Astrocyte (in vitro differentiated cells and primary cell): ENCODE measurements around the gene GRIN2D. TPM values are rescaled to one million over a fixed set of nuclear protein-coding genes. Genes with fewer than 3 reads are reported as not detected.
A peak's percentile ranks its signal among the peaks of the same experiment; 100 is the strongest.

Experiments
- DNase-seq: peaks from one replicate; pipeline ENCODE4 v3.0.0-alpha.2; 2010; ENCODE audit warnings: low read depth
- FAIRE-seq: peaks from 2 replicates; lab custom pipeline; 2011; peaks lifted over from hg19 to GRCh38; lab: Jason Lieb, UNC
- H2AFZ ChIP-seq: 2 replicates; pipeline ENCODE4 v1.6.0; 2012; ENCODE audit warnings: low read depth, low read length, inconsistent platforms
- H3K27ac ChIP-seq: 2 replicates; pipeline ENCODE4 v1.5.1; 2011; ENCODE audit warnings: low read depth, low read length, inconsistent platforms
- H3K27me3 ChIP-seq: 2 replicates; pipeline ENCODE4 v1.6.0; 2011; ENCODE audit warnings: low read length, inconsistent platforms; ENCODE audit not compliant: insufficient read depth
- H3K36me3 ChIP-seq: 2 replicates; pipeline ENCODE4 v1.5.1; 2011; ENCODE audit warnings: low read length, inconsistent platforms; ENCODE audit not compliant: insufficient read depth
- H3K4me1 ChIP-seq: 2 replicates; pipeline ENCODE4 v1.5.1; 2011; ENCODE audit warnings: low read length, inconsistent platforms; ENCODE audit not compliant: insufficient read depth
- H3K4me2 ChIP-seq: 2 replicates; pipeline ENCODE4 v1.6.0; 2012; ENCODE audit warnings: low read length, inconsistent platforms
- H3K4me3 ChIP-seq: 2 replicates; pipeline ENCODE4 v1.5.1; 2011; ENCODE audit warnings: low read depth, mild to moderate bottlenecking, low read length, inconsistent platforms; ENCODE audit not compliant: insufficient read depth
- H3K79me2 ChIP-seq: 2 replicates; pipeline ENCODE4 v1.6.0; 2012; ENCODE audit warnings: mild to moderate bottlenecking, low read length, inconsistent platforms; ENCODE audit not compliant: insufficient read depth
- H3K9ac ChIP-seq: 2 replicates; pipeline ENCODE4 v1.6.0; 2012; ENCODE audit warnings: mild to moderate bottlenecking, low read length, inconsistent platforms
- H3K9me3 ChIP-seq: 2 replicates; pipeline ENCODE4 v1.5.1; 2012; ENCODE audit warnings: low read depth, mild to moderate bottlenecking, low read length, inconsistent platforms; ENCODE audit not compliant: insufficient read depth
- H4K20me1 ChIP-seq: 2 replicates; pipeline ENCODE4 v1.6.0; 2012; ENCODE audit warnings: low read length, inconsistent platforms; ENCODE audit not compliant: insufficient read depth
- H3K27ac Mint-ChIP-seq: one replicate; pipeline ENCODE4 v1.8.0; 2021; ENCODE audit warnings: mild to moderate bottlenecking, mixed read lengths; ENCODE audit not compliant: unreplicated experiment
- H3K27me3 Mint-ChIP-seq: one replicate; pipeline ENCODE4 v1.8.0; 2021; ENCODE audit warnings: low read depth, mixed read lengths; ENCODE audit not compliant: unreplicated experiment
- H3K36me3 Mint-ChIP-seq: one replicate; pipeline ENCODE4 v1.8.0; 2021; ENCODE audit warnings: low read depth, mixed read lengths; ENCODE audit not compliant: unreplicated experiment
- H3K4me1 Mint-ChIP-seq: one replicate; pipeline ENCODE4 v1.8.0; 2021; ENCODE audit warnings: low read depth, mixed read lengths; ENCODE audit not compliant: unreplicated experiment
- H3K4me3 Mint-ChIP-seq: one replicate; pipeline ENCODE4 v1.8.0; 2021; ENCODE audit warnings: mild to moderate bottlenecking, moderate library complexity, mixed read lengths; ENCODE audit not compliant: unreplicated experiment
- H3K9me3 Mint-ChIP-seq: one replicate; pipeline ENCODE4 v1.8.0; 2021; ENCODE audit warnings: mild to moderate bottlenecking, mixed read lengths; ENCODE audit not compliant: unreplicated experiment
- EZH2 ChIP-seq: IDR thresholded peaks from 2 replicates; pipeline ENCODE4 v1.6.1; 2012; ENCODE audit warnings: mild to moderate bottlenecking, low read length, inconsistent platforms; ENCODE audit not compliant: insufficient read depth
- total RNA-seq: library from RNA; stranded (reverse); gene quantifications from 2 replicates; pipeline ENCODE4 v1.2.1, GENCODE V29; 2021
- TF ChIP-seq, protein P1 (sequence below): IDR thresholded peaks from 2 replicates; pipeline ENCODE4 v1.5.1; 2011; ENCODE audit warnings: low read depth, mild to moderate bottlenecking, inconsistent platforms, low read length, moderate library complexity; ENCODE audit not compliant: insufficient read depth

GRIN2D gene
- total RNA-seq, 1 donor from 2014 or later, result 6.2 TPM

GRCh38 chr19:48401287-48401686 is 7.8 kb downstream of the GRIN2D start:
- no peak for FAIRE-seq
- H3K4me2 ChIP-seq, result no peak overlapping the region
- no peak overlapping the region for H3K9ac ChIP-seq
- H3K9me3 ChIP-seq, result peaks cover 4% of the 10 kb centered on the region
- Mint-ChIP-seq H3K9me3 (peaks cover 3% of the 10 kb centered on the region), H3K27me3 (no peaks in the 10 kb centered on the region), H3K4me1 (peaks cover 9% of the 10 kb centered on the region), H3K36me3 (peaks cover 11% of the 10 kb centered on the region), H3K27ac (no peak overlapping the region), H3K4me3 (no peak overlapping the region)
- H3K36me3 ChIP-seq, result no peaks in the 10 kb centered on the region
- no peak overlapping the region for H3K4me3 ChIP-seq
- H2AFZ ChIP-seq, result no peak overlapping the region
- no peaks in the 10 kb centered on the region for H3K27me3 ChIP-seq
- peaks cover 2% of the 10 kb centered on the region for H3K79me2 ChIP-seq
- no peak for DNase-seq
- TF ChIP-seq, protein P1, sequence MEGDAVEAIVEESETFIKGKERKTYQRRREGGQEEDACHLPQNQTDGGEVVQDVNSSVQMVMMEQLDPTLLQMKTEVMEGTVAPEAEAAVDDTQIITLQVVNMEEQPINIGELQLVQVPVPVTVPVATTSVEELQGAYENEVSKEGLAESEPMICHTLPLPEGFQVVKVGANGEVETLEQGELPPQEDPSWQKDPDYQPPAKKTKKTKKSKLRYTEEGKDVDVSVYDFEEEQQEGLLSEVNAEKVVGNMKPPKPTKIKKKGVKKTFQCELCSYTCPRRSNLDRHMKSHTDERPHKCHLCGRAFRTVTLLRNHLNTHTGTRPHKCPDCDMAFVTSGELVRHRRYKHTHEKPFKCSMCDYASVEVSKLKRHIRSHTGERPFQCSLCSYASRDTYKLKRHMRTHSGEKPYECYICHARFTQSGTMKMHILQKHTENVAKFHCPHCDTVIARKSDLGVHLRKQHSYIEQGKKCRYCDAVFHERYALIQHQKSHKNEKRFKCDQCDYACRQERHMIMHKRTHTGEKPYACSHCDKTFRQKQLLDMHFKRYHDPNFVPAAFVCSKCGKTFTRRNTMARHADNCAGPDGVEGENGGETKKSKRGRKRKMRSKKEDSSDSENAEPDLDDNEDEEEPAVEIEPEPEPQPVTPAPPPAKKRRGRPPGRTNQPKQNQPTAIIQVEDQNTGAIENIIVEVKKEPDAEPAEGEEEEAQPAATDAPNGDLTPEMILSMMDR, result no peak
- no peak for TF ChIP-seq EZH2
- H4K20me1 ChIP-seq, result no peaks in the 10 kb centered on the region
- H3K4me1 ChIP-seq, result peaks cover 3% of the 10 kb centered on the region
- no peak overlapping the region for H3K27ac ChIP-seq

DNA sequence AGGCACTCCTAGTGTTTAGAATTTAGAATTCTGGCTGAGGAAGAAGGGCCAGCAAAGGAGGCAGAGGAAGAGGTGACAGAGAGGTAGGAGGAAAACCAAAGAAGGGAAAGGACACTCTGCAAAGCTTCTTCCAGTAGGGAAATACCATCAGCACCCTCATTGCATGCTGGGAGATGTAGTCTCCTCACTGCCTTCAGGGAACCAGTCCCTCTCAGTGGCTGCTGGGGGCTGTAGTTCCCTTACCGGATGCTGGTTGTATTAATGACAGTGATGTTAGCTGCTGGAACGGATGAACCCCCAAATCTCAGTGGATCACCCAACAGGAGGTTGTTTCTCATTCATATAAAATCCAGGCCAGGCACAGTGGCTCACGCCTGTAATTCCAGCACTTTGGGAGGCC is 10.1 kb downstream of the GRIN2D start:
- no peak overlapping the region for H2AFZ ChIP-seq

More for the DNA sequence above, 10.1 kb downstream of the GRIN2D start:
- H3K27ac ChIP-seq, result no peak overlapping the region
- peaks cover 2% of the 10 kb centered on the region for H3K9me3 Mint-ChIP-seq
- TF ChIP-seq, protein P1, result no peak
- no peak for TF ChIP-seq EZH2
- no peaks in the 10 kb centered on the region for H4K20me1 ChIP-seq
- no peak overlapping the region for H3K9ac ChIP-seq
- no peaks in the 10 kb centered on the region for H3K36me3 ChIP-seq
- no peaks in the 10 kb centered on the region for H3K27me3 ChIP-seq
- no peak for FAIRE-seq
- H3K9me3 ChIP-seq, result peaks cover 4% of the 10 kb centered on the region
- no peak overlapping the region for H3K27ac Mint-ChIP-seq
- peak; percentile 56 for DNase-seq
- H3K4me1 Mint-ChIP-seq, result peaks cover 2% of the 10 kb centered on the region
- no peak overlapping the region for H3K4me2 ChIP-seq
- peaks cover 9% of the 10 kb centered on the region for H3K36me3 Mint-ChIP-seq
- no peaks in the 10 kb centered on the region for H3K27me3 Mint-ChIP-seq
- peak overlapping the region; percentile 17 for H3K4me3 Mint-ChIP-seq
- H3K4me3 ChIP-seq, result no peak overlapping the region
- no peaks in the 10 kb centered on the region for H3K79me2 ChIP-seq
- H3K4me1 ChIP-seq, result no peaks in the 10 kb centered on the region
